HEK293T (cell line): ENCODE results near the gene BBS9.

ENCODE experiments used
- BHLHE40 ChIP-seq: fragments of 450-650 bp; IDR thresholded peaks from 2 replicates; pipeline ENCODE4 v1.6.1; 2016; ENCODE audit warnings: mild to moderate bottlenecking, moderate library complexity, borderline replicate concordance
- FOXK2 ChIP-seq: fragments of 450-650 bp; IDR thresholded peaks from 2 replicates; pipeline ENCODE4 v1.6.1; 2016; ENCODE audit warnings: mild to moderate bottlenecking
- FOXM1 ChIP-seq: fragments of 450-650 bp; IDR thresholded peaks from 2 replicates; pipeline ENCODE4 v1.6.1; 2017; ENCODE audit warnings: mild to moderate bottlenecking, borderline replicate concordance
- HDGF ChIP-seq: fragments of 450-650 bp; IDR thresholded peaks from 2 replicates; pipeline ENCODE4 v1.6.1; 2017; ENCODE audit warnings: antibody characterized with exemption, borderline replicate concordance
- PKNOX1 ChIP-seq: fragments of 450-650 bp; IDR thresholded peaks from 2 replicates; pipeline ENCODE4 v1.6.1; 2016
- SP1 ChIP-seq: fragments of 450-650 bp; IDR thresholded peaks from 2 replicates; pipeline ENCODE4 v1.6.1; 2017
- SUZ12 ChIP-seq: fragments of 450-650 bp; IDR thresholded peaks from 2 replicates; pipeline ENCODE4 v1.6.1; 2016; ENCODE audit warnings: mild to moderate bottlenecking

- TF ChIP-seq SUZ12 (no peak), PKNOX1 (no peak), SP1 (no peak), FOXM1 (no peak), HDGF (no peak), FOXK2 (no peak), BHLHE40 (no peak)
Observed at GRCh38 chr7:33624215-33624614, 494.9 kb downstream of the BBS9 start.
